Kidney capillary endothelial cell (primary cell): Measurements from ENCODE around the gene PSMB9.
A peak's percentile ranks its signal among the peaks of the same experiment; 100 is the strongest.
"Not testable (repeated sequence)": the region's sequence is repeated elsewhere in the genome, so short reads cannot be mapped to it uniquely, and the experiment has no call there.

Experiments used
- DNase-seq: peaks from one replicate; pipeline ENCODE4 v3.0.0-alpha.2; 2018; ENCODE audit warnings: low spot score

The PSMB9 gene

DNA sequence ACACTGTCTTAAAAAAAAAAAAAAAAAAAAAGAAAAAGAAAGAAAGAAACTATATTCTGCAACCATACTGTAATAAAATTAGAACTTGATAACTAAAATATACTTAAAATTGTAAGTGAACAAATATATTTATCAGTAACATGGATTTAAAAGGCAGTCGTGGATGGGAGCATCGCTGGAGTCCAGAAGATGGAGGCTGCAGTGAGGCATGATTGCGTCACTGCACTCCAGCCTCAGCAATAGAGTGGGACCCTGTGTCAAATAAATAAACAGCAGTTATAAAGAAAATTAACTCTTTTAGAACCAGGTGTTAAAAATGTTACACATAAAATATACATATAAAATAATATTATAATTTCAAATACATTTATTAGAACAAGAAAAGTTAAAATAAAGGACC, 8.7 kb downstream of the PSMB9 start:
- no peak for DNase-seq

DNA sequence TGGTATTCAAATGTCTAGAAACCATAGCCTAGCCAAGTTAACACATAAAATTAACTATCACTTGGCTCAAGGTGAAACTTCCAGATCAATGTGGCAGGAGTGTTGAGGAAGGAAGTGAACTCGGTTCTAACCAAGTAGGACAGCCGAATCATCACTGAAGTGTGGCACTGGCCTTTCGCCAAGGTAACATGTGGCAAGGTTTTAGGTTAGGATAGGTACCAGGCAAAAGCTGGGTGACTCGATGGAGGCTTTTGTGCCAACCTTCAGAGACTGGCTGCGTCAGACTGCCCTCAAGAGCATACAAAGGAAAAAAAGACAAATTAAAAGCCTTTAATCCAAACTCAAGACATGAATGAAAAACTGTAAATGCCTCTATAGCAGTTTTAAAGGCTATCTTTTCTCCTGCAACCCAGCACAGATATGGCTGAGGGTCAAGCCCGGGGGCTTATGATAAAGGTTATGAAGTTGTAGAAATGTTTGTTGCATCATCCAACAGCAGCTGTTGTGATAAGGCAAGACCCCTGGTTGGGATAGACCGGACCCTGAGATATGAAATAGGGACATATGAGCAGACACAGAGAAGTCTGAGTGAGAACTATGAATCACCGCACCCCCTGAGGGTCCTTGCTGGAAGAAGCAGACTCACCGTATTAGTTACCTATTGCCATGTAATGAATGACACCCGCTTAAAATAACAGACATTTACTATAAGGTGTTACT, 11.9 kb downstream of the PSMB9 start:
- no peak for DNase-seq

DNA sequence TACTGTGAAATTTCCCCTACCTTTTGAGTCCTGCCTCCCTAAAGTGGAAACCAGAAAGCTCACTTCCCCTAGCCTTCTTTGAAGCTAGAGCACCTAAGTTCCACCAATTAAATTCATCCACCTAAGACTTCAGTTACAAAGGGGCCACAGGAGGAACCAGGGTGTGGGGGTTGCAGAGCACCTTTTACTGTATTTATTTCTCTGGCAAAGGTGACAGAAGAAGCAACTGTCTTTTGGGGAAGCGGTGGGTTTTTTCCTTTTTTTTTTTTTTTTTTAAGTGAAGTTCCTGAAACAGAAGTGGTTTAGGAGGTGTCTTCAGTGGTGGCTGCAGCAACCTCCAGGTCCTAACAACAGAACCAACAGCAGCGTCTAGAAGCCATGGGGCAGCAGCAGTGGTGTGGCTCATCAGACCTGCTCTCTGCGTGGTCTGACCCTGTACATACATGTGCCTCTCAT, 13.1 kb downstream of the PSMB9 start:
- no peak for DNase-seq

DNA sequence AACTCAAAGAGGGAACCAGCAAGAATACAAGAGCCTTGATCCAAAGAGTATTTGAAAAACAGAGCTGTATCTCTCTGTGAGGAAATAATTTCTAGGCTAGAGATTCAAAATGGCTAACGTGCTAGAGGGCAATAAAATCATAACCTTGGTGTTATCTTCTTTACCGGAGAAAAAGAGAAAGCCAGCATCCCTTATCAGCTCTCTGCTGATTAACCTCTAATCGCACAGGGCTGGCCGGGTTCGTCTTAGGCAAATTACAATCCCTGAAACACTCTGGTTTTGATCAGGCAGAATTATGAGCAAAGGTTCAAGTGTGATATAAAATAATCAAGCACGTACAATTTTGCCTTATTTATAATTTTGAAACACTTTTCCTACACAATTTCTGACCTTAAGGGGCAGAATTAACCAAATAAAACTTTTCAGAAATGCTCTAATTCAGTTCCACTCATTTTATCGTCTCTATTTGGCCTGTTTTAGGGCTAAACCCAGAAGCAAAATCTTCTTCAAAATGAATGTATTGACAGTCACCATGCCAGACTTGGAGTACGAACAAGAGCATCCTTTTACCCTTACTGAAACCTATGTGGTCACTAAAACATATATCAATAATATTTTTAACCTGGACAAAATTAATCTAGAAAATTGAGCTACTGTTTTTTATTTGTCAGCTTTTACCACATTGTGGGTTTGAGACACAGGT, 13.7 kb downstream of the PSMB9 start:
- DNase-seq, result no peak

DNA sequence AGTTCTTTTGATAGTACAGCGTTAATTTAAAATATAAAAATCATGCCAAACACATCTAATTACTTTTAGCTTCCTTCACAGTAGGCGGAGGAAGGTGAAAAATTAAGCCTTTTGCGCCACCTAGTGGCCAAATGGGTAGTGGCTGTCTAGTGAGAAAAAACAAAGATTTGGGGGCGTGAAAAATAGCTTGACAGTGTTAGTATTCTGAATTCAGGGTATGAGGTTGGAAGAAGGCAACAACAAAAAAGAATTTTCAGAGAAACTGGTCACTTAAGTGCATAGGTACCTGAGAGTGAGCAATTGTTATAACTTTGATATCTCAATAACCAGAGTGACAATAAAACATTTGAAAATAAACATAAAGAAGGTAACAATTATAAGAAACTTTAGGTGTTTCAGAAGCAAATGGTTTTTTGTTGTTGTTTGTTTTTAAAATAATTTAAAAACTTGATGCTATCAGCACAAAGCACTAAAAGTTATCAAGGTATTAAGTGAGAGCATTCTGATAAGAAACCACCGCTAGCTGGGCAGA, 14.3 kb downstream of the PSMB9 start:
- peak; percentile 72 for DNase-seq

DNA sequence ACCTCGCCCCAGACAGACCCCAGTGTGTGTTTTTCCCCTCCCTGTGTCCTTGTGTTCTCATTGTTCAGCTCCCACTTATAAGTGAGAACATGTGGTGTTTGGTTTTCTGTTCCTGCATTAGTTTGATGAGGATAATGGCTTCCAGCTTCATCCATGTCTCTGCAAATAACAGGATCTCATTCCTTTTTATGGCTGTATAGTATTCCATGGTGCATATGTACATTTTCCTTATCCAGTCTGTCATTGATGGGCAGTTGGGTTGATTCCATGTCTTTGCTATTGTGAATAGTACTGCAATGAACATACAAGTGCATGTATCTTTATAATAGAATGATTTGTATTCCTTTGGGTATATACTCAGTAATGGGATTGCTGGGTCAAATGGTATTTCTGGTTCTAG, 20.0 kb downstream of the PSMB9 start:
- not testable (repeated sequence) for DNase-seq

DNA sequence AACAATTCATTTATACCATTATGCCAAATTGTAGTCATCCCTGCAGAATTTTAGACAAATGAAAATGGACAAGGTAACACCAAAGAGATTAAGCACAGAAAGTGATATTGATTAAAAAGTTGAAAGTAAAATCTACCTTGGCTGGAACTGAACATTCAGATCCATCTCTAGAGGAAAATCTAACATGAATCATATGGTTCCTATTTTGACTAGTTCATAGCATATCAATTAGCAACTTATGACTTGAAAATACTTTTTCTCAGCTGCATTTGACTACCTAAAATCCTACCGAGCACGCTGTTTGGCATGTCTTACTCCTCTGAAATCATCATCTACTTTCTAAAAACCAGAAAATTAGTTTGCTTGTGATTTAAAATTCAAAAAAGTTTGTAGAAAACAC, 22.6 kb downstream of the PSMB9 start:
- no peak for DNase-seq

DNA sequence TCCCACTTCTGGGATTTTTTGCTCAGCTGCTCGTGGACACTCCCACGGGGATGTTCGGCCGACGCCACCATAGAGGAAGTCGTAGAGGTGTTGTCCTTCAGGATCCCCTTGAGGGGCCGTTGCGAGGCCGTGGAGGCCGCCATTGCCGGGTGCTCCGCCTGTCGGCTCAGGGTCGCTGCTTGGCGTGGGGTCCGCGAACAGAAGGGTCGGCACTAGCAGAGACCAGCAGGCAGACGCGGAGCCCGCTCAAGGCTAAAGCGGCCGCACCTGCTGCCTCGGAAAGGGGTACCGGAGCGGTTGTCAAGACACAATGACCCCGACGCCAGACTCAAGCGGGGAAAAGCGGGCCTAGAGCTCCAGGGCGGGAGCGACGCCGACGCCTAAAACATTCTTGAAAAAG, 25.7 kb downstream of the PSMB9 start:
- DNase-seq, result no peak

DNA sequence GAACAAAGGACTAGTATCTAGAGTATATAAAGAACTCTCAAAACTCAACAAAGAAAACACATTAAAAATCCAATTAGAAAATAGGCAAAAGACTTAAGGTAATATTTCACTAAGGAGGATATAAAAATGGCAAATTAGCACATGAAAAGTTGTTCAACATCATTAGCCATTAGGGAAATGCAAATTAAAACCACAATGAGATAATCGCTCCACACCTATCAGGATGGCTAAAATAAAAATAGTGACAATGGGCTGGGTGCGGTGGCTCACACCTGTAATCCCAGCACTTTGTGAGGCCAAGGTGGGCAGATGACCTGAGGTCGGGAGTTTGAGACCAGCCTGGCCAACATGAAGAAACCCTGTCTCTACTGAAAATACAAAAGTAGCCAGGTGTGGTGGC, 27.0 kb downstream of the PSMB9 start:
- DNase-seq, result not testable (repeated sequence)

DNA sequence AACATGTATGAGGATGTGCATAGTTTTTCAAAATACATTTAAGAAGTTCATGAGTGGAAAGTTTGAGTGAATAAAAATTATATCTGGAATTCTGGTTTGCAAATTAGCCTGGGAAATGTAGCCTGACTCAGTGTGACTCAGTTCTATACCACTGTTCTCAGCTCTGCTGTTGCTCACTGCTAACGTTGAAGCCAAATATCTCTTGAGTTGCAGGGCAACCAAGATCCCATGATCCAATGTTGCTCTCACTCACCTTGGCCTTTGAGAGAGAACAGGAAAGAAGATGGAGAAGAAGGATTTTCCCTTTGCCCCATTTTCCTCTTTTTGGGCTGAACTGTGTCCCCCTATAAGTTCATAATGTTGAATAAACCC, 28.9 kb downstream of the PSMB9 start:
- peak; percentile 10 for DNase-seq

DNA sequence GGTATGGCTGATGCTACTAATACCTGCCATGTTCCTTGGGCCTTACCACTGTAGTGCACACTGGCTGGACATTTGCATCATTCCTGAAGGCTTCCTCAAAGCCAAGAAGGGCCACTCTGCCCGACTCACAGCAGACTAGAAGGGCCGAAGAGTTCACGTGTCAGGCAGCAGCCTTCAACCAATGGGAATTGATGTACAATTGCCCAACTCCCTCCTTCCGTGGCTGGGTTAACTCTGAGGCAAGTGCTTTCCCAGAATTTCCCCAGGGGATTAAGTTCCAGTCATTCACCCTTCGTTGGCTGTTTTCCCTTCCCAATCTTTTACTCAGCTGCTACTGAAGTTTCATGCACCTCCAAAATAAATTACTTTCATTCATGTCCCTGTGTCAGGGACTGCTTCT, 29.8 kb downstream of the PSMB9 start:
- DNase-seq, result no peak

DNA sequence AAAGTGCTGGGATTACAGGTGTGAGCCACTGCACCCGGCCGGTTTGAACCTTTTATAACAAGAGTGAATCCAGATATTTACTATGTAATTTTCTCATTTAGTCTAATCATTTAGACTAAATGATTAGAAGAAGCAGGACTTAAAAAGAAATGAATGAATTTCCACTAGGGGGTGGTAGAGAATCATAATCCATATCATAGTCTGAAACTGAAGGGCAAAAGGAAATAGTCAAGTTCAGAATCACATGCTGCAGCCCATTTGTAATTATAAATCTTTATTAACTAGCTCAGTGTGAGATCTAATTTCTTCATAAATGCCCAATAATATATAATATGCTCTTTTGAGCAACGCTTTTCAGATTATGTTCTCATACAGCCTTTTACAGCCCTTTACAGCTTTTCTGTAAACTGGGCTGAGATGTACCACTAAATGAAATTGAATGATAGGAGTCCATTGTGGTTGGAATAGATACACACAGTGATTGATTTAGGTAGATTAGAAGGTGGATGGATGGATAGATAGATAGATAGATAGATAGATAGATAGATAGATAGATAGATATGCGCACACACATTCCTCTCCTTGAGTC, 31.8 kb downstream of the PSMB9 start:
- DNase-seq, result peak; percentile 70

DNA sequence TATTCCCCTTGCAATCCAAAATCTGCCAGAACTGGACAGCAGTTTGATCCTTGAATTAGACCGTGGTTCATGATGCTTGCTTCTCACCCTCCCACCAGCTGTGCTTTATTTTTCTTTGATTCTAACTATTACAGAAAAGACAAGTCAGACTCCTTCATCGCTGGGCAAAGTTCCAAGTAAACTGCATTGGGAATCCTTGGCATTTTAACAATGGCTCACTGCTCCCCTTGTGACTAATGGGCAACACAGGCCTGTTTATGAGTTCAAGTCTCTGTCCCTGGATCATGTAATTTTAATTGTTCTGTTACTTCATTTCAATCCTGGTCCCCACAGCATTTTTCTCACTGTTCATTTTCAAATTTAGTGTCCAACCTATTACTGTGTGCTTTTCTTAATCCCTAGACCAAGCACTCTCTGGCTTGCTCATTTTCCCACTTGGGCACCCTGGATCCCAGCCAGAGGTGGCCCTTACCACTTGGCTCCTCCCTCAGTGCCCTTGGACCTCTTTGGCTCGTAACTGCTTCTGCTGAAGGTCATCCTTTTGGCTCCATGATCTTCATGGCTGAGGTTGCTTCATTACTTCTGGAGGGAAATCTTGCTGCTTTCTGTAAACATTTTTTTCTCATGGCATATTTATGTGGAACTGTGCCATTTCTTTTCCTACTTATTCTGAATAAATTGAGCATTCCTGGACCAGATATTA, 32.8 kb downstream of the PSMB9 start:
- DNase-seq, result peak; percentile 44

DNA sequence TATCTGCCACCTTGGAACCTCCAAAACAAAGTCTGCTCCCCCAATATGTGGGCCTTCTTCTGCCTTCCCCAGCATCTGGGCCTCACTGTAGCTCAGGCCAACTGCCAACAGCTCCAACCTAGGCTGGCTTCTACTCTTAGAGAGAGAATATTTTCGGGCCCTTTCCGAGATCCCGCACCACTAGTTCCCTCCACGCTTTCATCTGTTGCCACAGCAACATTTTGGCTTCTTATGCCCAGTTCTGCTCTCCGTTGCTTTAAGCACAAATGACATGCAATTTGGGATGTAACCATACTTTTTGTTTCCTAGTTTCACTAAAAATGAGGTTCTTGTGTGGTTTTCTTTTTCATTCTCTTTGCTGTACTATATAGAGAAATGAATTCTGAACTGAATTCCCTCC, 33.6 kb downstream of the PSMB9 start:
- DNase-seq, result no peak

DNA sequence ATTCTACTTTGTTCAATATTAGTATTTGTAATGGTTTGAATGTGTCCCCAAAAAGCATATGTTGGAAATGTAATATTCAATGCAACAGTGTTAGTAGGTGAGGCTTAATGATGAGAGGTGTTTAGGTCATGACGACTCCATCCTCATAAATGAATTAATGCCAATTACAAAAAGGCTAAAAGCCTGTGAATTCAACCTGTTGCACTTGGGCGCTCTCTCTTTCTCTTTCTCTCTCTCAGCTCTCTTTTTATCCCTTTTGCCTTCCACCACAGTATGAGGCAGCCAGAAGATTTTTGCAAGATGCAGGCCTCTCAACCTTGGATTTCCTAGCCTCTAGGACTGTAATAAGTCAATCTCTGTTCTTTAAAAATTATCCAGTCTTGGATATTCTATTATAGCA, 34.6 kb downstream of the PSMB9 start:
- no peak for DNase-seq

DNA sequence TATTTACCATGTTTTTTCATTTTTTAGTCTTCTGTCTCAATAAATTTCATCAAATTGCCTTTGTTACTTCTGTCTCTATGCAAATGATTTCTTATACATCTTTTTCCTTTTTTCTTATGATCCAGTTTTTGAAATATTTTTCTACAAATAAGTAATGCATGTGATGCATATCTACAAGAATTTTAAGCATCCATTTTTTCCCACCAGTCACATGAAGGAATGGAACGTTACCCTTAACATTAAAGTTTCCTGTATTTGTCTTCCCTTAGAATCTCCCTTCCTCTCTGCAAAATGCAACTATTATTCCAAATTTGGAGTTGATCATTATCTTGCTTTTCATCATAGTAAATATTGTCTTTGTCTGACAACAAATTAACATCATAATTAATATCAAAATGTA, 35.5 kb downstream of the PSMB9 start:
- DNase-seq, result no peak

DNA sequence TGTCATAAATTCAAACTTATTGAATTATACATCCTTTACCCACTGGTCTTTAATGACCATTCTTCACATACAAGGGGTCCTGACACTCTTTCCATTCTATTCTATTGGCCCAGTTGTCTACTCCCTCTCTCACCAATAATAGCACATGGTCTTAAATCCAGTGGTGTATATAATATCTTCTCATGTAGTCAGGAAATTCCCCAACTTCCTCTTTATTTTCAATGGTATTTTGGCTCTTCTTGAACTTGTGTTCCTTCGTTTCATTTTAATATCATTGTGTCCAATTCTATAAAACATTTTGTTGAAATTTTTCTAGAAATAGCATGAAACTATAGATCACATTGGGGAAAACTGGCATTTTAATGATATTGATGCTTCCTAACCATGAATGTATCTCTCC, 36.8 kb downstream of the PSMB9 start:
- no peak for DNase-seq

DNA sequence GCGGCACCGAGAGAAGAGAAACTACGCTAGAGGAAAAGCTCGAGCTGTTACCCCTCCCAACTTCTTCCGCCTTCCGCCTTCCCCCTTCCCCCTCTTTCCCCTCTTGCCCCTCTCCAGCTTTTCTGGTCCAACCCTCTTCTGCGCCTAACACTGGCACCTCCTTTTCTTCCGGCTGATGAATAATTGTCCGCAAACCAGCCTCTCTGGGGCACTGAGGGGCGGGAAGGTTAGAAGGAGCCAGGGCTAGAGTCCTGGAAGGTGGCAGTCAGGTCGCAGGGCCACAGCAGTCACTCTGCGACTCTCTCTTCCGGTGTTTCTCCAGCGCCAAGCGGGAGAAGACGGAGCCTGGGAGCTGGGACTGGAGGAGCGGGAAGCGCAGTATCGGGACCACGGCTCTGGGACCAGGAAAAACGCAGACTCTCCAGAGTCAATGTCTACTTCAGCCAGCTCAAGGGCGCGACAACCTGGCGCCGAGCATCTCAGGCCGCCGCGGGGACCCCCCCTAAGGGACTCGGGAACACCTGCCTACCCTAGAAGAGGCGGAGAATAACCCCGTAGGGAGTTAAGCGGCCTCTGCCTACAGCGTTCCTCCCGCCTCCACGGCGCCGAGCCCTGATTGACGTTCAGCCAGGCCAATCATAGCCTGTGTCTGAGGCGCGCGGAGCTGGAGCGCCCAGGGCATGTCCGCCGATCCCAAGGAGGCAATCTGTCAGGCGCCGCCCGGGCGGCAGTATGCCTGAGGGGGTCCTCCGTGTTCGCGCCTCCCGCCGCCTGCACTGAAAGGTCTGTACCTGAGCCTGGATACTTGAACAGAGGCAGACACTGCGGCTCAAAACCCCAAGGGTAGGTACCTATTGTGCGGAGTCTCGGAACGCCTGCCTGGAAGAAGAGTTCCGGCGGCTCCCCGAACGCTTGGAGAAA, 40.4 kb downstream of the PSMB9 start:
- DNase-seq, result peak; percentile 89

DNA sequence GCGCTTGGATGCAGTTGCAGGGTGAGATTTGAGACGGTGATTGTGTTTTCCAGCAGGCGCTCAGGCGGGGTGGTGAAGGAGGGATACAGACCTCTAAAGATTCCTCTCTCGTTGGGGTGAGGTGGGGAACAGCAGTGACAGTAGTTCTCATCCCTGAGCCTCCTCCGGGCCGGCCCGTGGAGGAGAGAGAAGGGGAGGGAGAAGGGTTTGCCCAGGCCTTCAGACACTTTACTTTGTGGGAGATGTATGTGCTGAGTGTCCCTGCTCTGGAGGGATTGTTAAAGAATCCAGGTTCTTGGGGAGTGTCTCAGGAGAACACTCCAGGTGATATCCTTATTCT, 41.0 kb downstream of the PSMB9 start:
- DNase-seq, result no peak

DNA sequence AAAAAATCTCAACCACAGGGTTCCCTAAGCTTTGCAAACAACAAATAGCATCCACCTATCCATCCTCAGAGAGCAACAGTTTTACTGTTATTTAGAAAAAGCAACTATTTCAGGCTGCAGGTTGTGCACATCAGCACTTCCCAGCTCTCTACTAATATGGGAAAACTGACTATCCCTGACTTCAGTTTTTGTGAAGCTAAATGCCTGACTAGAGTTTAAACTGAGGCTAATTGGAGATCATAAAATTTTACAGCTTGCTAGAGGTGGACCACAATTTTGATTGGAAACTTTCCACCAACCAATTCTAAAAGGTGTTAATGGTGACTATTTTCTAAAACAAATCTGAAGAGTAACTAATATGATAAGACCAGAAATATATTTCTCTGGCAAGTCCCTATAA, 50.0 kb downstream of the PSMB9 start:
- no peak for DNase-seq

DNA sequence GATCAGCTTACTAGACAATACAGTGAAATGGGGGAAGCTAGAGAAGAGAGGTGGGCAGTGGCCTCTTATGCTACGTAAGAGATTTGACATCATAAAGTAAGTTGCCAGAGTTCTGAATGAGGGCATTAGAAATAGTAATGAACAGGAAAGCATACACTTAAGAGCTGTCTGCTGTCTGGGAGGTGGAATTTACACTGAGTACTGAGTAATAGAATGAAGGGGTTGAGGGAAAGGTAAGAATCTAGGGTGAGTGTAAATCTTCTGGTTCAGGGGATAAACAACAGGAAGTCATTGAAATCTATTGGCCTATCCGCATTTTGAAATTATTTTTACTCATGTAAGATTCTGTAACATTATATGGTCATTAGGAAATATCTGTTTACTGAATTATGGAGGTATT, 51.1 kb downstream of the PSMB9 start:
- DNase-seq, result no peak

DNA sequence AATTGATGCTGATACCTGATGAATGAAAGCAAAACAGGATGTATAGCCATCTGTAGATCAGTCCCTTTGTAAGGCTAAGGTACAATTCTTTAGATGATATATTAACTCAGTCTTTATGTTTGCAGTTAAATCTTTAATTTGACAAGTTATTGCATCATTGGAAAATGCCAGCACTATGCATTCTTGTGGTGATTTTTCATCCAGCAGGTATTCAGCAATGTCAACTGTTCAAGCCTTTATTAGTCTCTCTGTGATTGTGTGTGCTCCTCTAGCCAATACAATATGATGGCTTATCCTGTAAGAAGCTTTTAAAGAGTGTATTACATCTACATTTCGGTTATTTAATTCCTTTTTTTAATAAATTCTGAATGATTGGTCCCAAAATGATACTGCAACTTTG, 52.5 kb downstream of the PSMB9 start:
- no peak for DNase-seq
